Osteoblast (primary cell): ENCODE data around the gene ZDHHC7. TPM values are rescaled to one million over a fixed set of nuclear protein-coding genes. Genes with fewer than 3 reads are reported as not detected.
A peak's percentile ranks its signal among the peaks of the same experiment; 100 is the strongest.

ENCODE experiments used
- DNase-seq: peaks from one replicate; pipeline ENCODE4 v3.0.0; 2011; ENCODE audit warnings: low spot score, mixed read lengths; ENCODE audit not compliant: insufficient read length; ENCODE audit errors: missing footprints
- H2AFZ ChIP-seq: 2 replicates; pipeline ENCODE4 v1.6.0; 2011; ENCODE audit warnings: mild to moderate bottlenecking, low read length
- H3K27ac ChIP-seq: 2 replicates; pipeline ENCODE4 v1.5.1; 2011; ENCODE audit warnings: mild to moderate bottlenecking, low read depth, low read length, moderate library complexity
- H3K27me3 ChIP-seq: 2 replicates; pipeline ENCODE4 v1.6.0; 2012; ENCODE audit warnings: mild to moderate bottlenecking, control low read depth, inconsistent platforms, low read length, moderate library complexity; ENCODE audit not compliant: insufficient read depth
- H3K36me3 ChIP-seq: 2 replicates; pipeline ENCODE4 v1.5.1; 2011; ENCODE audit warnings: mild to moderate bottlenecking, low read length, control low read depth, moderate library complexity; ENCODE audit not compliant: insufficient read depth
- H3K4me1 ChIP-seq: 2 replicates; pipeline ENCODE4 v1.5.1; 2011; ENCODE audit warnings: mild to moderate bottlenecking, low read length, control low read depth, moderate library complexity; ENCODE audit not compliant: insufficient read depth
- H3K4me2 ChIP-seq: 2 replicates; pipeline ENCODE4 v1.6.0; 2011; ENCODE audit warnings: mild to moderate bottlenecking, low read length; ENCODE audit not compliant: insufficient read depth
- H3K4me3 ChIP-seq: fragments of 200-600 bp; sonication (generic); 3 replicates; pipeline ENCODE4 v1.5.1; 2012; ENCODE audit warnings: mild to moderate bottlenecking, low read length, inconsistent platforms; ENCODE audit not compliant: insufficient read depth
- H3K79me2 ChIP-seq: 2 replicates; pipeline ENCODE4 v1.6.0; 2012; ENCODE audit warnings: mild to moderate bottlenecking, low read length, control low read depth, inconsistent platforms; ENCODE audit not compliant: insufficient read depth
- H3K9me3 ChIP-seq: 2 replicates; pipeline ENCODE4 v1.5.1; 2011; ENCODE audit warnings: low read depth, low read length, control low read depth
- H4K20me1 ChIP-seq: 2 replicates; pipeline ENCODE4 v1.6.0; 2012; ENCODE audit warnings: mild to moderate bottlenecking, low read length, control low read depth; ENCODE audit not compliant: insufficient read depth
- total RNA-seq: library from RNA; depleted of rRNA; stranded (reverse); fragments of >200 nt; gene quantifications from 2 replicates; pipeline ENCODE4 v1.2.3, GENCODE V29; 2012
- TF ChIP-seq, protein P1 (sequence below): IDR thresholded peaks from 2 replicates; pipeline ENCODE4 v1.5.1; 2011; ENCODE audit warnings: mild to moderate bottlenecking, low read depth, low read length, moderate library complexity; ENCODE audit errors: extremely low read depth

Gene ZDHHC7
- total RNA-seq, 1 donor, result 134 TPM

DNA sequence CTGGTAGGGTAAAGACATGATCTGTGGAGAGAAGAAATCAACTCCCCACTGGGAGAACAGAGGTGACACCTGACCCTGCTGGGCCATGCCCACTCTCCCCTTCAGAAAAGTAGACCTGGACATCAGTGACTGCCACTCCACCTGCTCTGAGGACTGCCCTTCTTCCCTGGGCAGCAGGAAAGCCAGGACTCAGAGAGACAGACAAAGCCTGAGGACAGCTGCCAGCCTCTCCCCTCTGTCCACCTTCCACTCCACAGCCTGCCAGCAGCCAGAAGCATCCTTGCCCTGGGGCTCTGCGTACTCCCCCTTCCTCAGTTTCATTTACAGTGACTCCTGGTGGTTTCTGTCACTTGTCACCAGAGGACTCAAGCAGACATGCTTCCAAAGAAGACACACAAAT, 24.5 kb downstream of the ZDHHC7 start:
- no peak for DNase-seq
- Histone ChIP-seq H3K4me1 (peaks cover 19% of the 10 kb centered on the region), H4K20me1 (no peaks in the 10 kb centered on the region), H2AFZ (no peak overlapping the region), H3K4me3 (no peak overlapping the region), H3K4me2 (no peak overlapping the region), H3K27me3 (no peaks in the 10 kb centered on the region), H3K79me2 (peaks cover 84% of the 10 kb centered on the region), H3K27ac (peak overlapping the region; percentile 94), H3K36me3 (peaks cover 57% of the 10 kb centered on the region), H3K9me3 (no peaks in the 10 kb centered on the region)
- TF ChIP-seq, protein P1, sequence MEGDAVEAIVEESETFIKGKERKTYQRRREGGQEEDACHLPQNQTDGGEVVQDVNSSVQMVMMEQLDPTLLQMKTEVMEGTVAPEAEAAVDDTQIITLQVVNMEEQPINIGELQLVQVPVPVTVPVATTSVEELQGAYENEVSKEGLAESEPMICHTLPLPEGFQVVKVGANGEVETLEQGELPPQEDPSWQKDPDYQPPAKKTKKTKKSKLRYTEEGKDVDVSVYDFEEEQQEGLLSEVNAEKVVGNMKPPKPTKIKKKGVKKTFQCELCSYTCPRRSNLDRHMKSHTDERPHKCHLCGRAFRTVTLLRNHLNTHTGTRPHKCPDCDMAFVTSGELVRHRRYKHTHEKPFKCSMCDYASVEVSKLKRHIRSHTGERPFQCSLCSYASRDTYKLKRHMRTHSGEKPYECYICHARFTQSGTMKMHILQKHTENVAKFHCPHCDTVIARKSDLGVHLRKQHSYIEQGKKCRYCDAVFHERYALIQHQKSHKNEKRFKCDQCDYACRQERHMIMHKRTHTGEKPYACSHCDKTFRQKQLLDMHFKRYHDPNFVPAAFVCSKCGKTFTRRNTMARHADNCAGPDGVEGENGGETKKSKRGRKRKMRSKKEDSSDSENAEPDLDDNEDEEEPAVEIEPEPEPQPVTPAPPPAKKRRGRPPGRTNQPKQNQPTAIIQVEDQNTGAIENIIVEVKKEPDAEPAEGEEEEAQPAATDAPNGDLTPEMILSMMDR, result no peak

DNA sequence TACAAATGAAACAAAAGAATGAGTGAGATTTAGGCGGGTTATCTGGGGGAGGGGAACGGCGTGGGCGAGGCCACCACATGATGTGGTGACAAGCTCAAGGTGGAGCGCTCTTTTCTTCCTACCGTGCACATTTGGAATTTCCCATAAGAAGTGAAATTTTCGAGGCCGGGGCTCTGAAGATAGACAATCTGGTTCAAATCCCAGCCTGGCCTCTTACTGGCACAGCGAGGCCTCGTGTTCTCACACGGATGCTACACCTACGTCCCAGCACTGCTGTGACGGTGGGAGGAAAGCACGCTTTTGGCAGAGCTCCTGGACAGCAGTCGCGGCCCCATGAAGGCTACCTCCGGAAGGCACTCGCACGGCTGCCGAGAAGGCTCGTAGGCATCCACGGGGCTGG, 25.2 kb downstream of the ZDHHC7 start:
- Histone ChIP-seq H3K4me3 (no peak overlapping the region), H4K20me1 (no peaks in the 10 kb centered on the region), H3K4me2 (no peak overlapping the region), H3K9me3 (no peaks in the 10 kb centered on the region), H3K79me2 (peaks cover 85% of the 10 kb centered on the region), H3K4me1 (peaks cover 19% of the 10 kb centered on the region), H2AFZ (no peak overlapping the region), H3K27me3 (no peaks in the 10 kb centered on the region), H3K36me3 (peaks cover 64% of the 10 kb centered on the region), H3K27ac (peak overlapping the region; percentile 94)
- TF ChIP-seq, protein P1, result no peak
- DNase-seq, result no peak

DNA sequence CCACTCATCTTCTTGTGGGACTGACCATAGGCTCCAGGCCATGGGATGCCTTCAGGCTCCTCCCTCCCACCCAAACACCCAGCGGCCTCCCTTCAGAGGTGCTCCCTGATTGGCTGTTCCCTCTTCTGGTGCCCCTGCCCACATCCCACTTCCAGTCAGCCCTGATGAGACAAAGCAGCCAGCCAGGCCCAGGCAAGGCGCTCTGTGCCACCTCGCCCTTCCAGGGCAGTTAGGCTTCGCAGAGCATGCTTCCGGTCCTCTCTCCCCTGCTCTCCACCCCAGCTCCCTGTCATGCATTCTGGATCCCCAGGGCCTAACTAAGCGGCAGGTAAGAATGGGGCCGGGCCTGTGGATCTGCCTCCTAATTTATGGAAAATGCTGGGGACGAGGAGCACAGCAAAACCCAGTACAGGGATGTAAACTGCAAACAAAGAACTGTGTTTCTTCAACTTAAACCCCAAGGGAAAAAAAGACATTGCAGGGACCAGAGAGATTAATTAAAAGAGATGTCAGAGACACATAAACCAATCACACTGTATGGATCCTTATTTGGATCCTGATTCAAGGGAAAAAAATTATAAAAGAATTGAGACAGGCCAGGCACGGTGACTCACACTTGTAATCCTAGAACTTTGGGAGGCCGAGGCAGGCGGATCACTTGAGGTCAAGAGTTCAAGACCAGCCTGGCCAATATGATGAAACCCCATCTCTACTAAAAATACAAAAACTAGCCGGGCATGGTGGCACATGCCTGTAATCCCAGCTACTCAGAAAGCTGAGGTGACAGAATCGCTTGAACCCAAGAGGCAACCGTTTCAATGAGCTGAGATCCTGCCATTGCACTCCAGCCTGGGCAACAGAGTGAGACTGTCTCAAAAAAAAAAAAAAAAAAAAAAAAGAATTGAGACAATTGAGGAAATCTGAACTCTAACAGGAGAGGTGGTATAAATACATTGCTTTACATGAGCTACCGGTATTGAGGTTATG, 26.0 kb downstream of the ZDHHC7 start:
- TF ChIP-seq, protein P1, result no peak
- no peaks in the 10 kb centered on the region for H3K27me3 ChIP-seq
- H3K4me2 ChIP-seq, result peak overlapping the region; percentile 61
- H3K27ac ChIP-seq, result peak overlapping the region; percentile 94
- H3K4me1 ChIP-seq, result peaks cover 19% of the 10 kb centered on the region
- peaks cover 84% of the 10 kb centered on the region for H3K79me2 ChIP-seq
- no peak overlapping the region for H2AFZ ChIP-seq
- peaks cover 63% of the 10 kb centered on the region for H3K36me3 ChIP-seq
- no peaks in the 10 kb centered on the region for H4K20me1 ChIP-seq
- DNase-seq, result peak; percentile 94
- H3K9me3 ChIP-seq, result no peaks in the 10 kb centered on the region
- no peak overlapping the region for H3K4me3 ChIP-seq

DNA sequence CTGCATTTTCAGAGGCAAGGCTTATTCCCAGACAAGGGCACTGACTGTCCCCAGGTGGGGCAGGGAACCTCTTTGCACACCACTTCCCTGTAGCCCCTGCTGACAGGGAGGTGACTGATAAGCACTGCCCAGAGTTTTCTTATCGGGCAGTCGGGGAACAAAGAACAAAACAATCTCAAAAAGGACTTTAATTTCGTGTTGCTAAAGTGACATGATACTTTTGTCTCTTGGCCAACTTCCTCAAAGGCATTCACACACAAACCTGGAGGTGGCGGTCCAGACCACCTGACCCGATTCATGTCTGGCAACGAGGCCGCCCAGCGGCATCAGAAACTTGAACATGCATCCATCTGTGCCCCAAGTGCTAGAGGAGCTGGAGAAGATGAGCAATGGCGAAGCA, 28.9 kb downstream of the ZDHHC7 start:
- Histone ChIP-seq H4K20me1 (no peaks in the 10 kb centered on the region), H3K27me3 (no peaks in the 10 kb centered on the region), H3K9me3 (no peaks in the 10 kb centered on the region), H3K4me3 (no peak overlapping the region), H3K27ac (no peak overlapping the region), H3K4me2 (no peak overlapping the region), H2AFZ (no peak overlapping the region), H3K79me2 (peaks cover 62% of the 10 kb centered on the region), H3K4me1 (peaks cover 40% of the 10 kb centered on the region), H3K36me3 (peaks cover 52% of the 10 kb centered on the region)
- TF ChIP-seq, protein P1, result no peak
- no peak for DNase-seq
